Measurements from ENCODE around the gene TPMT. TPM values are rescaled to one million over a fixed set of nuclear protein-coding genes. Genes with fewer than 3 reads are reported as not detected.

The TPMT gene
- total RNA-seq, 4 donors from 2014 or later = 15.1 to 53.5 (median 32.8) TPM

GRCh38 chr6:18115356-18115755 is 39.5 kb downstream of the TPMT start:
- TF ChIP-seq CTCF (IDR thresholded peaks at IDR 0.05) (no peak), EP300 (IDR thresholded peaks at IDR 0.05; ENCODE audit: low read depth) (no peak), POLR2A (IDR thresholded peaks at IDR 0.05) (no peak), POLR2AphosphoS5 (IDR thresholded peaks at IDR 0.05) (no peak)
- Histone ChIP-seq H3K27me3 (no peaks in the 10 kb centered on the region), H3K9me3 (no peaks in the 10 kb centered on the region), H3K36me3 (no peaks in the 10 kb centered on the region), H3K4me1 (peaks cover 0 to 6% (median 2%) of the 10 kb centered on the region in 4 donors), H3K4me3 (no peak overlapping the region), H3K27ac (no peak overlapping the region)
- intact Hi-C loops (cut with DNase I; ENCODE audit: low total_unique reads) (no loop called here), in situ Hi-C loops (cut with MboI; ENCODE audit: low pct_ligation_motif_present in 1 of 4, low pct_unique_long_range_greater_than_20kb in 1 of 4, low sequenced_read_pairs in 3 of 4) (loop anchor here (25.0 kb wide), 3 partner anchors 128 to 528 kb away; partner anchors contain the start of gene KIF13A (in 1 of the 4))
- DNase-seq = no peak
- 80 to 81% methylated on average over 1 to 2 of the region's 2 CpGs for WGBS, 2 donors (ENCODE audit: low coverage in 1 of 2)

- TF ChIP-seq EP300 (IDR thresholded peaks at IDR 0.05; ENCODE audit: low read depth) = no peak
- TF ChIP-seq POLR2AphosphoS5 (IDR thresholded peaks at IDR 0.05) = no peak
- TF ChIP-seq POLR2A (IDR thresholded peaks at IDR 0.05) = no peak
- no peak for TF ChIP-seq CTCF (IDR thresholded peaks at IDR 0.05)
- intact Hi-C loops (cut with DNase I; ENCODE audit: low total_unique reads) (no loop called here), in situ Hi-C loops (cut with MboI; ENCODE audit: low pct_ligation_motif_present in 1 of 4, low pct_unique_long_range_greater_than_20kb in 1 of 4, low sequenced_read_pairs in 3 of 4) (loop anchor here (25.0 kb wide), 3 partner anchors 123 to 523 kb away; partner anchors contain the start of gene KIF13A (in 1 of the 4))
- Histone ChIP-seq H3K4me3 (no peak overlapping the region), H3K27me3 (no peaks in the 10 kb centered on the region), H3K9me3 (peaks cover 0 to 3% of the 10 kb centered on the region in 2 donors), H3K27ac (no peak overlapping the region), H3K4me1 (no peaks in the 10 kb centered on the region), H3K36me3 (no peaks in the 10 kb centered on the region)
- no peak for DNase-seq
Measured at GRCh38 chr6:18110162-18110561, 44.7 kb downstream of the TPMT start.

GRCh38 chr6:18107061-18107460 is 47.8 kb downstream of the TPMT start:
- no peak for DNase-seq
- WGBS, 2 donors (ENCODE audit: low coverage in 1 of 2) = 91 to 100% methylated on average over 1 of the region's 1 CpG
- Histone ChIP-seq H3K36me3 (no peaks in the 10 kb centered on the region), H3K4me3 (no peak overlapping the region), H3K4me1 (no peaks in the 10 kb centered on the region), H3K9me3 (peaks cover 0 to 3% of the 10 kb centered on the region in 2 donors), H3K27me3 (no peaks in the 10 kb centered on the region), H3K27ac (no peak overlapping the region)
- TF ChIP-seq CTCF (IDR thresholded peaks at IDR 0.05) (no peak), POLR2AphosphoS5 (IDR thresholded peaks at IDR 0.05) (no peak), EP300 (IDR thresholded peaks at IDR 0.05; ENCODE audit: low read depth) (no peak), POLR2A (IDR thresholded peaks at IDR 0.05) (no peak)
- intact Hi-C loops (cut with DNase I; ENCODE audit: low total_unique reads) = no loop called here
- in situ Hi-C loops (cut with MboI; ENCODE audit: low pct_ligation_motif_present in 1 of 4, low pct_unique_long_range_greater_than_20kb in 1 of 4, low sequenced_read_pairs in 3 of 4) = loop anchor here (25.0 kb wide), 3 partner anchors 120 to 520 kb away; partner anchors contain the start of gene KIF13A (in 1 of the 4)

GRCh38 chr6:18102783-18103509 is 51.9 kb downstream of the TPMT start:
- in situ Hi-C loops (cut with MboI; ENCODE audit: low pct_ligation_motif_present in 1 of 4, low pct_unique_long_range_greater_than_20kb in 1 of 4, low sequenced_read_pairs in 3 of 4) (loop anchor here (25.0 kb wide), 3 partner anchors 116 to 516 kb away; partner anchors contain the start of gene KIF13A (in 1 of the 4)), intact Hi-C loops (cut with DNase I; ENCODE audit: low total_unique reads) (no loop called here)
- DNase-seq = no peak
- Histone ChIP-seq H3K27me3 (no peaks in the 10 kb centered on the region), H3K36me3 (no peaks in the 10 kb centered on the region), H3K4me1 (no peaks in the 10 kb centered on the region), H3K9me3 (peaks cover 0 to 3% of the 10 kb centered on the region in 2 donors), H3K4me3 (no peak overlapping the region), H3K27ac (no peak overlapping the region)
- TF ChIP-seq POLR2A (IDR thresholded peaks at IDR 0.05) = no peak
- TF ChIP-seq CTCF (IDR thresholded peaks at IDR 0.05) = no peak
- no peak for TF ChIP-seq POLR2AphosphoS5 (IDR thresholded peaks at IDR 0.05)
- TF ChIP-seq EP300 (IDR thresholded peaks at IDR 0.05; ENCODE audit: low read depth) = no peak
- 79 to 82% methylated on average over 1 to 6 of the region's 6 CpGs for WGBS, 2 donors (ENCODE audit: low coverage in 1 of 2)

All from transverse colon (tissue), 4 donors.